GM12878 (cell line): ENCODE measurements around the gene NCF4.

Experiments used
- CREM ChIP-seq: IDR thresholded peaks from 2 replicates; pipeline ENCODE4 v1.6.1; 2014; ENCODE audit warnings: antibody characterized with exemption, low read depth
- CTCF ChIP-seq, 3 experiments: IDR thresholded peaks in 2 of 3; conservative IDR thresholded peaks in 1 of 3; 2 replicates each; pipeline ENCODE4 v1.5.1; 2011; ENCODE audit warnings: low read depth in 3 of 3, low read length in 3 of 3, mild to moderate bottlenecking in 3 of 3, control low read depth in 2 of 3, moderate library complexity in 2 of 3, inconsistent platforms in 1 of 3, mixed read lengths in 1 of 3; ENCODE audit not compliant: control insufficient read depth in 2 of 3, insufficient read depth in 1 of 3; ENCODE audit errors: extremely low read depth in 1 of 3
- EZH2 ChIP-seq: IDR thresholded peaks from 2 replicates; pipeline ENCODE4 v1.6.1; 2012; ENCODE audit warnings: low read depth, mild to moderate bottlenecking, control low read depth, inconsistent platforms, low read length, borderline replicate concordance; ENCODE audit not compliant: control insufficient read depth
- FOS ChIP-seq: IDR thresholded peaks from 3 replicates; pipeline ENCODE4 v1.6.1; 2011; ENCODE audit warnings: borderline replicate concordance; ENCODE audit not compliant: insufficient read length; ENCODE audit errors: extremely low read depth
- SMARCA5 ChIP-seq: fragments of 450-650 bp; IDR thresholded peaks from 2 replicates; pipeline ENCODE4 v1.6.1; 2017; ENCODE audit warnings: mild to moderate bottlenecking
- YY1 ChIP-seq: IDR thresholded peaks from 2 replicates; pipeline ENCODE4 v1.6.1; 2011; ENCODE audit warnings: low read depth, mild to moderate bottlenecking, low read length
- ZZZ3 ChIP-seq: IDR thresholded peaks from 2 replicates; pipeline ENCODE4 v1.6.1; 2011; ENCODE audit warnings: low read depth; ENCODE audit not compliant: control insufficient read depth, insufficient read length

DNA sequence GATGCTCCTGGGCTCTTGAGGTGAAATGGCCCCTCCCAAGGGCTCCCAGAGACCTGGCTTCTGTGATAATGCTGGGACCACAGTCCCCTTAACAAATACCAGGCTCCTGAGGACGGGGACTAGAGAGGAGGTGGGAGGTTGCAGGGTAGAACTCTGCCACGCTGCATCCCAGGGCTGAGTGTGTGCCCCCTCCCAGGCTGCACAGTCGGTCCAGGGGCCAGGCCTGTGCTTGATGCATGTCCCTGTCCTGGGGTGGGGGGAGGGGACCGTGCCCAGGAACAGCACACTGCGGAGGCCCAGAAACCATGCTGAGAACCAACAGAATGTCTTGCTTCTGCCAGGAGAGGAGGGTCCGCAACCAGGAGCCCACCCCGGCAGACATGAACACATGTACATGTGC lies 61.9 kb downstream of the NCF4 start:
- TF ChIP-seq FOS (no peak), ZZZ3 (no peak), YY1 (no peak), CTCF (IDR thresholded peaks at IDR 0.05 in 2 of 3, conservative IDR thresholded peaks at IDR 0.05 in 1 of 3; ENCODE audit: control insufficient read depth in 2 of 3, extremely low read depth in 1 of 3, insufficient read depth in 1 of 3, low read depth in 3 of 3, low read length in 3 of 3) (no peak), EZH2 (no peak), CREM (no peak), SMARCA5 (no peak)
